ENCODE data around the gene SEMA3G. TPM values are rescaled to one million over a fixed set of nuclear protein-coding genes. Genes with fewer than 3 reads are reported as not detected.
A peak's percentile ranks its signal among the peaks of the same experiment; 100 is the strongest.

The SEMA3G gene
- total RNA-seq, 1 donor from 2014 or later = 38.3 TPM

GRCh38 chr3:52456169-52456799 is 11.4 kb upstream of the SEMA3G start:
- intact Hi-C loops (cut with DNase I) = loop anchor here (10.0 kb wide), 1 partner anchor 229 kb away; the partner anchor contains the start of genes GNL3 and PBRM1
- DNase-seq (ENCODE audit: low spot score) (no peak), ATAC-seq (peak; percentile 77)

GRCh38 chr3:52455283-52456168 is 10.6 kb upstream of the SEMA3G start, which contains the start of gene NISCH:
Gene NISCH (plus strand): TSS chr3:52455604. CDS start chr3:52455642, 38 bp downstream.
- DNase-seq (ENCODE audit: low spot score) (peak; percentile 95), ATAC-seq (peak; percentile 82)
- intact Hi-C loops (cut with DNase I) = loop anchor here (10.0 kb wide), 1 partner anchor 229 kb away; the partner anchor contains the start of genes GNL3 and PBRM1

- ATAC-seq (peak; percentile 3), DNase-seq (ENCODE audit: low spot score) (no peak)
- intact Hi-C loops (cut with DNase I) = loop anchor here (10.0 kb wide), 1 partner anchor 230 kb away; the partner anchor contains the start of genes GNL3 and PBRM1
Observed at GRCh38 chr3:52454938-52455282, 10.0 kb upstream of the SEMA3G start.

DNA sequence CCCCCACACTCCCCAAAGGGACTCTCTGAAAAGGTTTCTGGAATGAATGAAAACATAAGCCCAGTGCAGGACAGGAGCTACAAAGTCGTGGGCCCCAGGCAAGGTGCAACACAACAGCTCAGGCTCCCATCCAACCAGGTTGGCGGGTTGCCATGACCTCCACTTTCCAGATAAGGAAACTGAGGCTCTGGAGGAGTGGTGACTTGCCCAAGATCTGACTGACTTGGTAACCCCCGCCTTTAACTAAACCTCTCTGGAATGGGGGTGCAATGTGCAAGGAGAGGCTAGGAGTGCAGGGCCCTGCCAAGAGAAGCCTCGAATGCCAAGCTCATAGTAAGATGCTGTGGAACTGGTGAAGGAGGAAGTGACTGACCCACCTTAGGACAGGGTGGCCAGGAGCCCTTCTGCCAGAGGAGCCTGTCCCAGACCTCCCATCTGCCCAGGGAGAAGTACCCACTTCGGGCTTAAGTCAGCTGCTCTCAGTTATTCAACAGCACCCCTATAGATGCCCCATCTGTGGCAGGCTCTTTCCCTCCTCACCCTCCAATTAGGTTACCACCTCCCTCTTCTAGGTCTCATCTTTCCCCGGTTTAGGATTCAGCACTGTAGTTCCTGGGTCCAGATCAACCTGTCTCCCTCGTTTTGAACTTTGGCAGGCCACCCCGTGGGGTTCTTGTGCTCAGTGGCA is 9.5 kb upstream of the SEMA3G start:
- ATAC-seq = peak; percentile 5
- no peak for DNase-seq (ENCODE audit: low spot score)
- intact Hi-C loops (cut with DNase I) = loop anchor here (10.0 kb wide), 1 partner anchor 230 kb away; the partner anchor contains the start of genes GNL3 and PBRM1

- no peak for DNase-seq (ENCODE audit: low spot score)
- intact Hi-C loops (cut with DNase I) = loop anchor here (10.0 kb wide), 1 partner anchor 231 kb away; the partner anchor contains the start of genes GNL3 and PBRM1
- ATAC-seq = no peak
Observed at GRCh38 chr3:52453496-52454249, 8.8 kb upstream of the SEMA3G start, which contains the start of gene TNNC1. Gene TNNC1 (minus strand): TSS chr3:52454041. CDS start chr3:52454015, 26 bp downstream.

DNA sequence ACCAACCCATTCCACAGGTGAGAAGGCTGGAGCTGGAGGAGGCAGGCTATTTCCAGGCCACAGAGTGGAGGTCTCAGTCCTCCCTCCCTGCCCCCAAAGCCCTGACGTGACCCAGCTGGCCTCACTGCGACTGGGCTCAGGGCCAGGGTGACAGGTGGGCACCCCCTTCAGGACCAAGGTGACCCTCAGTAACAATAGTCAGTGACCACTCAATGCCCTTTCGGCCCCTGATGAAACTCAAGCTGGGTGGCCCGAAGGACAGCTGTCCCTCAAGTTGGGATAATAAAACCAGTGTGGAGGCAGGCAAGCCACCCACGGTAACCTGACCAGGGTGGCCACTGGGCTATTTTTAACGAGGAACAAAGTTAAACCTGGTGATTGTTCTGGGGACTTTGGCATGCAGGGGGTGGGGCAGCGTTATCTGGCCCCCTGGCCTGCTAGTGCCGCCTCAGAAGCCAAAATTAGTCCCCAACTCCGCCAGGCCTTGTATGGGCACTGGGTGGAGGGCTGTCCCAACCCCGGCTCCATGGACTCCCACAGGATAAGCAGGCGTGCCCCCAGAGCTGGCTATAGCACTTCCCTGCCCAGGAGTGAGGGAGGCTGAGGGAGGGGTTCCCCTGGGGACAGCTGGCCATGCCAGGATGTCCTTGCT is 7.8 kb upstream of the SEMA3G start:
- intact Hi-C loops (cut with DNase I) = loop anchor here (10.0 kb wide), 1 partner anchor 232 kb away; the partner anchor contains the start of genes GNL3 and PBRM1
- ATAC-seq (no peak), DNase-seq (ENCODE audit: low spot score) (no peak)

DNA sequence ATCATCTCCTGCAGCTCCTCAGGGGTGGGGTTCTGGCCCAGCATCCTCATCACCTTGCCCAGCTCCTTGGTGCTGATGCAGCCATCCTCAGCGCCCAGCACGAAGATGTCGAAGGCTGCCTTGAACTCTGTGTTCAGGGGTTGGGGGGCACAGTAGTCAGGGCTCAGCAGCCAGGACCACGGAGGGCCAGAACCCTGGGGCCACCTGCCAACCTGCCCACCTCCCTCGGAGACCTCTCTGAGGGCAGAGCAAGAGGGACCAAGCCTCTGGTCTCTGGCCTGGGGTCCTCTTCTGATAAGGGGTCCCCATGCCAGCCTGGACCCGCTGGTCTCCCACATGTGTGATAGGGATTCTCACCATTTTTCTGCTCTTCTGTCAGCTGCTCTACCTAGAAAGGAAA is 7.2 kb upstream of the SEMA3G start:
- ATAC-seq (no peak), DNase-seq (ENCODE audit: low spot score) (no peak)
- intact Hi-C loops (cut with DNase I) = loop anchor here (10.0 kb wide), 1 partner anchor 233 kb away; the partner anchor contains the start of genes GNL3 and PBRM1

DNA sequence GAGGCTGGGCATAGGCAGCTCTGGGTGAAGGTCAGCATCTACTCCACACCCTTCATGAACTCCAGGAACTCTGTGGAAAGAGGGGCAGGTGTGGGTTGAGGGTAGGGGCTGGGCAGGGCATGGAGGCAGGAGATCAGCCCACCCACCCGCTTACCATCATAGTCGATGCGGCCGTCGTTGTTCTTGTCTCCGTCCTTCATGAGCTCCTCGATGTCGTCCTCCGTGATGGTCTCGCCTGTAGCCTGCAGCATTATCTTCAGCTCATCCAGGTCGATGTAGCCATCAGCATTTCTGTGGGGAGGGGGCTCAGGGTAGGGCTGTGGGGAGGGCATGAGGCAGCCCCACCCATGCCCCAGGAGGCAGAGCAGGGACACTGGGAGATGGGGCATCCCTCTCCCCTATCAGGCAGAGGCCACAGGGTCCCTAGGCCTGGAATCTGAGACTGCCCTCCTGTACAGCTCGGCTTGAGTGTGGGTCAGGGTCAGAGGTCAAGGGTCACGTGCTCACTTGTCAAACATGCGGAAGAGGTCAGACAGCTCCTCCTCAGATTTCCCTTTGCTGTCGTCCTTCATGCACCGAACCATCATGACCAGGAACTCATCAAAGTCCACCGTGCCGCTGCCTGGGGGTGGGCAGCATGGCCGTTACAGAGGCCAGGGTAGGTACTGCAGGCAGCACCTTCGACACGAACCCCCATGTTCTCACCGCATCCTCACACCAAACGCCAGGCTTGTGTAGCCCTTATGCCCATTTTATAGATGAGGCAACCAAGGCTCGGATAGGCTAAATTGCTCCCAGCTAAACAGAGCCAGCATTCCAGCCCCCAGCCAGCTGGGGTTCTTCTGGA is 6.6 kb upstream of the SEMA3G start:
- ATAC-seq (no peak), DNase-seq (ENCODE audit: low spot score) (no peak)
- intact Hi-C loops (cut with DNase I) = loop anchor here (10.0 kb wide), 1 partner anchor 233 kb away; the partner anchor contains the start of genes GNL3 and PBRM1

DNA sequence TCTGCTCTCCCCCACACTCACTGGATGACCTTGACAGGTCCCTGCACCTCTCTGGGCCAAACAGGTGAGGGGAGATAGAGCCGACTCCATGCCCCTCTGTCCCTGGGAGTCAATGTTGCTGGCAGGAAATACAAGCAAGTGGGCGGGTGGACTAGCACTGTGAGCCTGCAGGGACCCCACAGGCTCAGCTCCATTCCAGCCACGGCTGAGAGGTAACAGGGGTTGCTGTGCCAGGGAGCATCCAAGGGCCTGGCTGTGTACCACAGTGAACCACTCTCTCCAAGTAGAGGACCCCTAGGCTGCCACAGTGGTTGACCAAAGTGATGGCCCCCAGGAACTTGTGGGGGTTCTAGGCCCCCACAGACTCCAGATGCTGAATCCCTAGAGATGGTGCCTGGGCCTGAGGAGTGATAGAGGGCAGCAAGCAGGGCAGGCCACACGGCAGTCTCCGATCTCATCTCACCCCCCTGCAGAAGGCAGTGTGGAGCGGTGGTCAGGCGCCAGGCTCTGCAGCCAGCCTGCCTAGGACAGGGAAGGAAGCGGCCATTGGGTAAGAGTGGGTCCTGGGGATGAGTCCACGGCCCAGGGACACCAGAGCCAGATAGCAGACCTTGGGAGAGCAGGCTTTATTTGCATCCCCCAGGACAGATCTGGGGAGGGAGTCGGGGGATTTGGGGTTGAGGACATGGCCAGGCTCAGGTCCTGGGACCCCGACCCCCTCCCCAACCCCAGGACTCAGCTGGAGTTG is 5.8 kb upstream of the SEMA3G start:
- ATAC-seq (no peak), DNase-seq (ENCODE audit: low spot score) (no peak)
- intact Hi-C loops (cut with DNase I) = loop anchor here (10.0 kb wide), 1 partner anchor 234 kb away; the partner anchor contains the start of genes GNL3 and PBRM1

GRCh38 chr3:52447512-52448355 is 2.8 kb upstream of the SEMA3G start:
- intact Hi-C loops (cut with DNase I) = no loop called here
- DNase-seq (ENCODE audit: low spot score) = no peak
- no peak for ATAC-seq

GRCh38 chr3:52446631-52447511 is 2.0 kb upstream of the SEMA3G start:
- intact Hi-C loops (cut with DNase I) = no loop called here
- DNase-seq (ENCODE audit: low spot score) (no peak), ATAC-seq (peak; percentile 65)

DNA sequence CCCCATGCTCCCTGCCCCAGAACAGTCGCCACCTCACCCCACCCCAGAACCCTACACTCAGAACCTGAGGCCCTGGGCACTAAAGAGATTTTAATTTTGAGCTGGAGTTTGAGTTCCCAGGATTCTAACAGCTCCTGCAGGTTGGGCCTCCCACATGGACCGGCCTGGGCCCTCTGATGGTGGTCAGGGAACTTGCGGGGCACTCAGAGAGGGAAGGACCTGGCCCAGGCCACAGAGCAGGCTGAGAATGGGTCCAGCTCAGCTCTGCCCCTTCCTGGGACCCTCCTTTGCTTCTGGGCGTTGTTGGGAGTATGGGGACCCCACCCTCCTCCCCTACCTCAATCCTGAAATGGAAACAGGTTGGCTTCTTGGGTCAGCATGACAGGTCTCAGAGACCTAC is 1.1 kb upstream of the SEMA3G start:
- DNase-seq (ENCODE audit: low spot score) (no peak), ATAC-seq (no peak)
- intact Hi-C loops (cut with DNase I) = no loop called here

DNA sequence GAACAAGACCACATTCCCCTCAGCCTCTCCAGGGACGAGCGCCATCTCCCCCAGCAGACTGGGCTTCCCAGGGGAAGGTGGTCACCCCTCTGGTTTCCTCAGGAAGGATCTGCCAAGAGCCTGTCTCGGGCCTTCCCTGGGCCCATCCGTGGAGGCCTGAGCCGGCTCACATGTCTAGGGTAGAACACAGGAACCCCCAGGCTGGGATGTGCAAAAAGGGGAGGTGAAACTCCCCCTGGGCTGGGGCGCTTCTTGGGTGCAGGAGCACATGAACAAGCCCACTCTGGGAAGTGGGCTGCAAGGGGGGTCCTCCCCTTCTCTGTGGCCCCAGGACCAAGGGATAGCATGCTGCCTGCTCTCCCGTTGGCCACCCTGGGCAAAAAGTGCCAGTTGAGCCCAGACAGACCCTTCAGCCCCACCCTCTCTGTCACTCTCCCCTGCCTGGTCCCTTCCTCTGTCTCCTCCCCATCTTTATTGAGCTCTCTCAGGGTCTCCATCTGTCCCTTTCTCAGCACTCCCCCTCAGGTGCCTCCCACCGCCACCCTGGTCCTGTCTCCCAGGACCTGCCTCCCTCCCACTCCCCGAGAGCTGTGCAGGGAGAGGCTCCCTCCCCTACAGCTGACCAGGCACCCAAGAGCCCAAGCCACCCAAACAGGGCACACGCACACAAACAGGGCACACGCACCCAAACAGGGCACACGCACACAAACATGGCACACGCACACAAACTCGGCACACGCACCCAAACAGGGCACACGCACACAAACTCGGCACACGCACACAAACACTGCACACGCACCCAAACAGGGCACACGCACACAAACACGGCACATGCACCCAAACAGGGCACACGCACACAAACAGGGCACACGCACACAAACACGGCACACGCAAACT is 864 bp downstream of the SEMA3G start:
- DNase-seq (ENCODE audit: low spot score) (no peak), ATAC-seq (no peak)
- intact Hi-C loops (cut with DNase I) = no loop called here

- intact Hi-C loops (cut with DNase I) = no loop called here
- DNase-seq (ENCODE audit: low spot score) (no peak), ATAC-seq (no peak)
Observed at GRCh38 chr3:52443268-52443610, 1.7 kb downstream of the SEMA3G start.

Data from sciatic nerve (tissue), 2 donors.